HCT116 (cell line): ENCODE measurements around the gene TNNC1. TPM values are rescaled to one million over a fixed set of nuclear protein-coding genes. Genes with fewer than 3 reads are reported as not detected.
A peak's percentile ranks its signal among the peaks of the same experiment; 100 is the strongest.

Source experiments
- ATAC-seq: fragments of 200-7000 bp; cut with Tn5 transposase; 2 replicates; pipeline ENCODE4 v1.9.1; 2020; ENCODE audit warnings: mild to moderate bottlenecking, moderate library complexity
- BruUV-seq: library from RNA; stranded (reverse); fragments of 400-500 nt; replicated peaks from 2 replicates; lab custom pipeline; 2021; lab: Mats Ljungman, UMichigan
- CTCF ChIA-PET: fragments of 300-600 bp; sonication (Branson Sonifier 250); formaldehyde crosslinking; loops from one replicate; lab custom pipeline; 2021; ENCODE audit warnings: antibody characterized with exemption; lab: Charles Lee
- POLR2A ChIA-PET: fragments of 300-600, 350-600 bp; sonication (Branson Sonifier 250); formaldehyde crosslinking; loops from one replicate; lab custom pipeline; 2021; ENCODE audit warnings: antibody characterized with exemption; lab: Charles Lee
- RAD21 ChIA-PET, 2 experiments: fragments of 300-600 bp; sonication (Branson Sonifier 250); formaldehyde crosslinking; loops; one replicate each; lab custom pipeline; 2023; ENCODE audit warnings: low total read pairs in 2 of 2; ENCODE audit not compliant: uncharacterized antibody in 2 of 2, unreplicated experiment in 2 of 2, low non-redundant PET in 1 of 2; lab: Charles Lee
- DNase-seq: peaks from one replicate; pipeline ENCODE4 v3.0.0-alpha.2; 2010; ENCODE audit warnings: low read depth, low spot score
- H2AFZ ChIP-seq: fragments of 200-600 bp; shearing (Covaris generic), sonication (generic); 2 replicates; pipeline ENCODE4 v1.6.1; 2017; ENCODE audit warnings: low read depth, mixed run types, mixed read lengths, antibody characterized with exemption, low read length; ENCODE audit not compliant: poor library complexity, severe bottlenecking
- H3K27ac ChIP-seq: 2 replicates; pipeline ENCODE4 v1.5.1; 2012; ENCODE audit warnings: low read depth, low read length
- H3K27me3 ChIP-seq: fragments of 200-600 bp; sonication (generic); 2 replicates; pipeline ENCODE4 v1.6.1; 2016; ENCODE audit warnings: mixed run types, low read length, mixed read lengths; ENCODE audit not compliant: insufficient read depth
- H3K36me3 ChIP-seq, 2 experiments: fragments of 200-500 bp in 1 of 2; fragments of 200-600 bp in 1 of 2; sonication (Bioruptor generic) in 1 of 2; sonication (generic) in 1 of 2; 2 replicates each; pipeline versions ENCODE4 v1.5.1 to v1.6.1; 2014 to 2016; ENCODE audit warnings: low read length in 2 of 2, inconsistent platforms in 1 of 2, mixed read lengths in 1 of 2, mixed run types in 1 of 2; ENCODE audit not compliant: insufficient read depth in 2 of 2, control insufficient read depth in 1 of 2
- H3K4me1 ChIP-seq, 2 experiments: fragments of 200-600 bp in 1 of 2; sonication (generic) in 1 of 2; 2 replicates each; pipeline versions ENCODE4 v1.5.1 to v1.6.1; 2012 to 2017; ENCODE audit warnings: low read length in 2 of 2, inconsistent platforms in 1 of 2, mild to moderate bottlenecking in 1 of 2, mixed read lengths in 1 of 2, mixed run types in 1 of 2, moderate library complexity in 1 of 2; ENCODE audit not compliant: insufficient read depth in 2 of 2, control insufficient read depth in 1 of 2
- H3K4me2 ChIP-seq: fragments of 200-600 bp; sonication (generic); 2 replicates; pipeline ENCODE4 v1.6.1; 2017; ENCODE audit warnings: mixed run types, low read length, mixed read lengths
- H3K4me3 ChIP-seq, 2 experiments: fragments of 200-600 bp in 1 of 2; sonication (generic) in 1 of 2; replicated peaks in 1 of 2; 2 replicates each; pipeline ENCODE4 v1.5.1; 2011 to 2016; ENCODE audit warnings: low read length in 2 of 2, control low read depth in 1 of 2, low read depth in 1 of 2, mild to moderate bottlenecking in 1 of 2, mixed read lengths in 1 of 2, mixed run types in 1 of 2
- H3K79me2 ChIP-seq: fragments of 200-600 bp; sonication (generic); 2 replicates; pipeline ENCODE4 v1.6.1; 2017; ENCODE audit warnings: mild to moderate bottlenecking, mixed run types, low read length, moderate library complexity, mixed read lengths; ENCODE audit not compliant: insufficient read depth
- H3K9ac ChIP-seq: fragments of 200-600 bp; sonication (generic); 2 replicates; pipeline ENCODE4 v1.6.1; 2016; ENCODE audit warnings: low read length, mixed read lengths
- H3K9me2 ChIP-seq: fragments of 200-600 bp; sonication (generic), shearing (Covaris generic); 2 replicates; pipeline ENCODE4 v1.6.1; 2017; ENCODE audit warnings: mixed run types, mild to moderate bottlenecking, moderate library complexity; ENCODE audit not compliant: insufficient read depth
- H3K9me3 ChIP-seq, 2 experiments: fragments of 200-500 bp in 1 of 2; fragments of 200-600 bp in 1 of 2; sonication (Bioruptor generic) in 1 of 2; sonication (generic) in 1 of 2; 2 replicates each; pipeline ENCODE4 v1.6.1; 2014 to 2017; ENCODE audit warnings: low read length in 2 of 2, mixed read lengths in 2 of 2, inconsistent platforms in 1 of 2, low read depth in 1 of 2, mild to moderate bottlenecking in 1 of 2, mixed run types in 1 of 2, moderate library complexity in 1 of 2; ENCODE audit not compliant: control insufficient read depth in 1 of 2, insufficient read depth in 1 of 2
- H4K20me1 ChIP-seq: fragments of 200-600 bp; sonication (generic), shearing (Covaris generic); 2 replicates; pipeline ENCODE4 v1.6.1; 2017; ENCODE audit warnings: mixed run types, mild to moderate bottlenecking, moderate library complexity; ENCODE audit not compliant: insufficient read depth
- CEBPB ChIP-seq: IDR thresholded peaks from 2 replicates; pipeline ENCODE4 v1.6.1; 2012; ENCODE audit warnings: low read depth
- CTCF ChIP-seq, 3 experiments: fragments of 200-600 bp in 1 of 3; sonication (generic) in 1 of 3; IDR thresholded peaks in 2 of 3; conservative IDR thresholded peaks in 1 of 3; 2 replicates each; pipeline ENCODE4 v1.5.1; 2012 to 2017; ENCODE audit warnings: low read depth in 2 of 3, low read length in 2 of 3, antibody characterized with exemption in 1 of 3, borderline replicate concordance in 1 of 3, control low read depth in 1 of 3, mild to moderate bottlenecking in 1 of 3, mixed read lengths in 1 of 3, mixed run types in 1 of 3, moderate library complexity in 1 of 3; ENCODE audit not compliant: insufficient read depth in 1 of 3
- EGR1 ChIP-seq: IDR thresholded peaks from 2 replicates; pipeline ENCODE4 v1.6.1; 2012; ENCODE audit warnings: low read depth
- EZH2phosphoT487 ChIP-seq: fragments of 200-600 bp; IDR thresholded peaks from 2 replicates; pipeline ENCODE4 v1.6.1; 2018; ENCODE audit warnings: antibody characterized with exemption, borderline replicate concordance
- FOSL1 ChIP-seq: IDR thresholded peaks from 2 replicates; pipeline ENCODE4 v1.6.1; 2012; ENCODE audit warnings: low read depth
- JUND ChIP-seq: IDR thresholded peaks from 2 replicates; pipeline ENCODE4 v1.6.1; 2012
- POLR2AphosphoS5 ChIP-seq: IDR thresholded peaks from 2 replicates; pipeline ENCODE4 v1.6.1; 2011; ENCODE audit warnings: mild to moderate bottlenecking, low read depth, low read length, moderate library complexity
- REST ChIP-seq: IDR thresholded peaks from 2 replicates; pipeline ENCODE4 v1.6.1; 2012; ENCODE audit warnings: low read depth
- SRF ChIP-seq: IDR thresholded peaks from 2 replicates; pipeline ENCODE4 v1.6.1; 2012; ENCODE audit warnings: low read depth
- TCF7L2 ChIP-seq: IDR thresholded peaks from 2 replicates; pipeline ENCODE4 v1.7.0; 2011; ENCODE audit warnings: borderline replicate concordance, inconsistent platforms; ENCODE audit not compliant: insufficient read depth, insufficient read length; ENCODE audit errors: extremely low read depth
- ZFX ChIP-seq: fragments of 450-650 bp; IDR thresholded peaks from 2 replicates; pipeline ENCODE4 v1.6.1; 2017
- intact Hi-C: fragments of 100-400 bp; cut with micrococcal nuclease; formaldehyde crosslinking; loops from 2 replicates; pipeline ENCODE4 v1.10.0; 2022
- total RNA-seq: library from RNA; stranded (reverse); gene quantifications from one replicate; pipeline ENCODE4 v1.2.1, GENCODE V29; 2021; ENCODE audit not compliant: unreplicated experiment
- TF ChIP-seq, protein P1 (sequence below): IDR thresholded peaks from 2 replicates; pipeline ENCODE4 v1.6.1; 2011; ENCODE audit warnings: mild to moderate bottlenecking, low read length, moderate library complexity; ENCODE audit not compliant: insufficient replicate concordance; ENCODE audit errors: extremely low read depth
- TF ChIP-seq, protein P2 (sequence below): IDR thresholded peaks from 2 replicates; pipeline ENCODE4 v1.6.1; 2012

Gene TNNC1
- total RNA-seq, 1 experiment from 2014 or later, result 2.2 TPM

- Histone ChIP-seq H4K20me1 (no peaks in the 10 kb centered on the region), H3K79me2 (peaks cover 51% of the 10 kb centered on the region), H3K9ac (no peak overlapping the region), H3K27me3 (no peaks in the 10 kb centered on the region), H3K36me3 (peaks cover 27 to 44% of the 10 kb centered on the region in 2 experiments), H3K4me2 (no peak overlapping the region), H2AFZ (no peak overlapping the region), H3K9me2 (no peaks in the 10 kb centered on the region), H3K4me1 (peaks cover 12 to 30% of the 10 kb centered on the region in 2 experiments), H3K4me3 (no peak overlapping the region), H3K27ac (no peak overlapping the region), H3K9me3 (no peaks in the 10 kb centered on the region)
- DNase-seq, result no peak
- intact Hi-C loops, result no loop called here
- BruUV-seq, result TSS peak; percentile 31
- ChIA-PET RAD21 (no interaction called here), CTCF (no interaction called here), POLR2A (no interaction called here)
- ATAC-seq, result no peak
- no peak for TF ChIP-seq JUND
- TF ChIP-seq CEBPB, result no peak
- TF ChIP-seq FOSL1, result no peak
- TF ChIP-seq REST, result no peak
- TF ChIP-seq POLR2AphosphoS5, result no peak
- TF ChIP-seq, protein P1, sequence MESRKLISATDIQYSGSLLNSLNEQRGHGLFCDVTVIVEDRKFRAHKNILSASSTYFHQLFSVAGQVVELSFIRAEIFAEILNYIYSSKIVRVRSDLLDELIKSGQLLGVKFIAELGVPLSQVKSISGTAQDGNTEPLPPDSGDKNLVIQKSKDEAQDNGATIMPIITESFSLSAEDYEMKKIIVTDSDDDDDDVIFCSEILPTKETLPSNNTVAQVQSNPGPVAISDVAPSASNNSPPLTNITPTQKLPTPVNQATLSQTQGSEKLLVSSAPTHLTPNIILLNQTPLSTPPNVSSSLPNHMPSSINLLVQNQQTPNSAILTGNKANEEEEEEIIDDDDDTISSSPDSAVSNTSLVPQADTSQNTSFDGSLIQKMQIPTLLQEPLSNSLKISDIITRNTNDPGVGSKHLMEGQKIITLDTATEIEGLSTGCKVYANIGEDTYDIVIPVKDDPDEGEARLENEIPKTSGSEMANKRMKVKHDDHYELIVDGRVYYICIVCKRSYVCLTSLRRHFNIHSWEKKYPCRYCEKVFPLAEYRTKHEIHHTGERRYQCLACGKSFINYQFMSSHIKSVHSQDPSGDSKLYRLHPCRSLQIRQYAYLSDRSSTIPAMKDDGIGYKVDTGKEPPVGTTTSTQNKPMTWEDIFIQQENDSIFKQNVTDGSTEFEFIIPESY, result no peak
- TF ChIP-seq TCF7L2, result no peak
- no peak for TF ChIP-seq EZH2phosphoT487
- TF ChIP-seq CTCF (IDR thresholded peaks at IDR 0.05 in 2 of 3, conservative IDR thresholded peaks at IDR 0.05 in 1 of 3; ENCODE audit: borderline replicate concordance in 1 of 3, insufficient read depth in 1 of 3, low read depth in 2 of 3, low read length in 2 of 3), result no peak
- TF ChIP-seq SRF, result no peak
- no peak for TF ChIP-seq ZFX
- TF ChIP-seq EGR1, result no peak
- TF ChIP-seq, protein P2, sequence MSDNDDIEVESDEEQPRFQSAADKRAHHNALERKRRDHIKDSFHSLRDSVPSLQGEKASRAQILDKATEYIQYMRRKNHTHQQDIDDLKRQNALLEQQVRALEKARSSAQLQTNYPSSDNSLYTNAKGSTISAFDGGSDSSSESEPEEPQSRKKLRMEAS, result no peak
- TF ChIP-seq, all 23 proteins: peak for 0
Observed at GRCh38 chr3:52458770-52459545, 5.1 kb upstream of the TNNC1 start.
